GM12878 (cell line): ENCODE measurements around the gene NRBF2. TPM values are rescaled to one million over a fixed set of nuclear protein-coding genes. Genes with fewer than 3 reads are reported as not detected.

Experiments
- ATF7 ChIP-seq: fragments of 450-650 bp; IDR thresholded peaks from 2 replicates; pipeline ENCODE4 v1.6.1; 2016; ENCODE audit warnings: low read depth, mild to moderate bottlenecking
- BCL3 ChIP-seq: IDR thresholded peaks from 2 replicates; pipeline ENCODE4 v1.6.1; 2011; ENCODE audit warnings: borderline replicate concordance, low read depth, mild to moderate bottlenecking, moderate library complexity, low read length; ENCODE audit not compliant: insufficient read depth, poor library complexity, severe bottlenecking
- CBFB ChIP-seq: IDR thresholded peaks from 2 replicates; pipeline ENCODE4 v1.6.1; 2016; ENCODE audit warnings: antibody characterized with exemption, low read depth
- CHD1 ChIP-seq: IDR thresholded peaks from 2 replicates; pipeline ENCODE4 v1.6.1; 2012; ENCODE audit warnings: low read depth, low read length, improper control_type of control experiment
- CTCF ChIP-seq, 3 experiments: IDR thresholded peaks in 2 of 3; conservative IDR thresholded peaks in 1 of 3; 2 replicates each; pipeline ENCODE4 v1.5.1; 2011; ENCODE audit warnings: low read depth in 3 of 3, low read length in 3 of 3, mild to moderate bottlenecking in 3 of 3, control low read depth in 2 of 3, moderate library complexity in 2 of 3, inconsistent platforms in 1 of 3, mixed read lengths in 1 of 3; ENCODE audit not compliant: control insufficient read depth in 2 of 3, insufficient read depth in 1 of 3; ENCODE audit errors: extremely low read depth in 1 of 3
- EED ChIP-seq: sonication (generic); IDR thresholded peaks from 2 replicates; pipeline ENCODE4 v1.6.1; 2016; ENCODE audit warnings: antibody characterized with exemption, low read depth
- FOXK2 ChIP-seq: fragments of 450-650 bp; IDR thresholded peaks from 2 replicates; pipeline ENCODE4 v1.6.1; 2017; ENCODE audit warnings: mild to moderate bottlenecking, moderate library complexity
- GABPA ChIP-seq: IDR thresholded peaks from 2 replicates; pipeline ENCODE4 v1.6.1; 2014; ENCODE audit warnings: antibody characterized with exemption, low read depth, mild to moderate bottlenecking, inconsistent platforms
- IRF5 ChIP-seq: fragments of 450-650 bp; IDR thresholded peaks from 2 replicates; pipeline ENCODE4 v1.6.1; 2017; ENCODE audit warnings: borderline replicate concordance
- PKNOX1 ChIP-seq: fragments of 450-650 bp; IDR thresholded peaks from 2 replicates; pipeline ENCODE4 v1.6.1; 2016; ENCODE audit warnings: mild to moderate bottlenecking
- RAD51 ChIP-seq: fragments of 450-650 bp; IDR thresholded peaks from 2 replicates; pipeline ENCODE4 v1.6.1; 2016; ENCODE audit warnings: moderate library complexity, mild to moderate bottlenecking, inconsistent platforms
- RELB ChIP-seq: fragments of 450-650 bp; IDR thresholded peaks from 2 replicates; pipeline ENCODE4 v1.6.1; 2017; ENCODE audit warnings: low read depth, mild to moderate bottlenecking, moderate library complexity
- SMC3 ChIP-seq: IDR thresholded peaks from 2 replicates; pipeline ENCODE4 v1.6.1; 2011; ENCODE audit warnings: low read length, improper control_type of control experiment, borderline replicate concordance
- TAF1 ChIP-seq: IDR thresholded peaks from 2 replicates; pipeline ENCODE4 v1.6.1; 2011; ENCODE audit warnings: mild to moderate bottlenecking, low read depth, low read length, borderline replicate concordance
- ZBTB11 ChIP-seq: fragments of 450-650 bp; formaldehyde crosslinking; IDR thresholded peaks from 2 replicates; pipeline ENCODE4 v1.5.0; 2022; ENCODE audit warnings: mild to moderate bottlenecking, missing genetic modification characterization
- ZNF207 ChIP-seq: fragments of 450-650 bp; IDR thresholded peaks from 2 replicates; pipeline ENCODE4 v1.6.1; 2014; ENCODE audit warnings: antibody characterized with exemption, mild to moderate bottlenecking, borderline replicate concordance
- ZNF24 ChIP-seq: fragments of 450-650 bp; IDR thresholded peaks from 2 replicates; pipeline ENCODE4 v1.6.1; 2017; ENCODE audit warnings: antibody characterized with exemption, mild to moderate bottlenecking
- ZNF274 ChIP-seq: IDR thresholded peaks from one replicate; pipeline ENCODE4 v1.8.0; 2011; ENCODE audit not compliant: insufficient read length, insufficient read depth
- polyA plus RNA-seq, 11 experiments: library from polyadenylated mRNA; depleted of rRNA in 4 of 11; unstranded in 6 of 11; stranded (reverse) in 5 of 11; fragments of >200 nt; fragmentation: Nextera tagmentation in 4 of 11; fragmentation: Illumina TruSeq in 1 of 11; extraction: Ambion mirVana in 4 of 11; extraction: Trizol in 1 of 11; gene quantifications; 1 replicate in 1 of 11; 2 replicates in 10 of 11; pipeline versions ENCODE4 v1.2.1 to v1.2.3, GENCODE V29; 2011 to 2016; ENCODE audit warnings: inconsistent platforms in 2 of 11, missing spikeins in 2 of 11, low read depth in 1 of 11
- total RNA-seq, 4 experiments: library from RNA; depleted of rRNA in 3 of 4; stranded (reverse); fragments of >200 nt in 3 of 4; fragmentation: Illumina TruSeq in 1 of 4; extraction: Trizol in 1 of 4; gene quantifications; 2 replicates each; pipeline versions ENCODE4 v1.2.1 to v1.2.3, GENCODE V29; 2013 to 2021

Gene NRBF2
- total and polyA plus RNA-seq, 10 of the 15 experiments (the other 5 are each of a cell fraction or from before 2014, with no cell fraction given): 17.8 to 39.8 (median 27.7) TPM

- TF ChIP-seq PKNOX1 (peak; percentile 56; the same call in 1 of the 2 replicates), ZNF207 (no peak), CTCF (IDR thresholded peaks at IDR 0.05 in 2 of 3, conservative IDR thresholded peaks at IDR 0.05 in 1 of 3; ENCODE audit: control insufficient read depth in 2 of 3, extremely low read depth in 1 of 3, insufficient read depth in 1 of 3, low read depth in 3 of 3, low read length in 3 of 3) (no peak), ZBTB11 (CRISPR knock-in tag) (no peak), FOXK2 (no peak), SMC3 (no peak), ATF7 (peak; percentile 91), GABPA (0 out of 2 replicates have a peak, but pooled peaks have one; percentile 32), BCL3 (peak; percentile 14), RAD51 (no peak; the same call in 1 of the 2 replicates), TAF1 (no peak), IRF5 (no peak), RELB (peak; percentile 75; the same call in 1 of the 2 replicates), ZNF24 (0 out of 2 replicates have a peak, but pooled peaks have one; percentile 51), ZNF274 (no peak), CHD1 (no peak), CBFB (no peak; the same call in 1 of the 2 replicates), EED (no peak)
Measured at GRCh38 chr10:63173468-63174232, 40.5 kb downstream of the NRBF2 start (continued).
